Activated CD8-positive, alpha-beta memory T cell treated with anti-CD3 and anti-CD28 coated beads for 4 hours (primary cell): ENCODE data around the gene CCDC141.
"Not testable (repeated sequence)": the region's sequence is repeated elsewhere in the genome, so short reads cannot be mapped to it uniquely, and the experiment has no call there.

ENCODE experiments used
- DNase-seq, 2 donors: peaks; one replicate each; pipeline ENCODE4 v3.0.0-alpha.2; 2020; ENCODE audit warnings: low read depth in 2 of 2

The CCDC141 gene, protein sequence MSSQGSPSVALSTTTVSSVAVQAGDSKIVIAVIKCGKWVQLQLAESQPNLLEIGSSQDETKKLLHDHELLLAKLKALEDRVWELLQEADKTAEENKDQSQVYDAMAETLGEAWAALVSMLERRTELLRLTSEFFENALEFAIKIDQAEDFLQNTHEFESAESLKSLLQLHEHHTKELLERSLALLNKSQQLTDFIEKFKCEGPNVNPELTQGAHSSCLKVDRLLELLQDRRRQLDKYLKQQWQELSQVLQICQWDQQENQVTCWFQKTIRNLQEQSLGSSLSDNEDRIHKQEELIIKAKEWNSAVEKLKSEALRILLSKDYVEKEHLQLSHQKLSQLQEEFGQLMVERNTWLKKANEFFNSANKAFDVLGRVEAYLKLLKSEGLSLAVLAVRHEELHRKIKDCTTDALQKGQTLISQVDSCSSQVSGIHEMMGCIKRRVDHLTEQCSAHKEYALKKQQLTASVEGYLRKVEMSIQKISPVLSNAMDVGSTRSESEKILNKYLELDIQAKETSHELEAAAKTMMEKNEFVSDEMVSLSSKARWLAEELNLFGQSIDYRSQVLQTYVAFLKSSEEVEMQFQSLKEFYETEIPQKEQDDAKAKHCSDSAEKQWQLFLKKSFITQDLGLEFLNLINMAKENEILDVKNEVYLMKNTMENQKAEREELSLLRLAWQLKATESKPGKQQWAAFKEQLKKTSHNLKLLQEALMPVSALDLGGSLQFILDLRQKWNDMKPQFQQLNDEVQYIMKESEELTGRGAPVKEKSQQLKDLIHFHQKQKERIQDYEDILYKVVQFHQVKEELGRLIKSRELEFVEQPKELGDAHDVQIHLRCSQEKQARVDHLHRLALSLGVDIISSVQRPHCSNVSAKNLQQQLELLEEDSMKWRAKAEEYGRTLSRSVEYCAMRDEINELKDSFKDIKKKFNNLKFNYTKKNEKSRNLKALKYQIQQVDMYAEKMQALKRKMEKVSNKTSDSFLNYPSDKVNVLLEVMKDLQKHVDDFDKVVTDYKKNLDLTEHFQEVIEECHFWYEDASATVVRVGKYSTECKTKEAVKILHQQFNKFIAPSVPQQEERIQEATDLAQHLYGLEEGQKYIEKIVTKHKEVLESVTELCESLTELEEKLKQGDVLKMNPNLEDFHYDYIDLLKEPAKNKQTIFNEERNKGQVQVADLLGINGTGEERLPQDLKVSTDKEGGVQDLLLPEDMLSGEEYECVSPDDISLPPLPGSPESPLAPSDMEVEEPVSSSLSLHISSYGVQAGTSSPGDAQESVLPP (N-terminal part only)

DNA sequence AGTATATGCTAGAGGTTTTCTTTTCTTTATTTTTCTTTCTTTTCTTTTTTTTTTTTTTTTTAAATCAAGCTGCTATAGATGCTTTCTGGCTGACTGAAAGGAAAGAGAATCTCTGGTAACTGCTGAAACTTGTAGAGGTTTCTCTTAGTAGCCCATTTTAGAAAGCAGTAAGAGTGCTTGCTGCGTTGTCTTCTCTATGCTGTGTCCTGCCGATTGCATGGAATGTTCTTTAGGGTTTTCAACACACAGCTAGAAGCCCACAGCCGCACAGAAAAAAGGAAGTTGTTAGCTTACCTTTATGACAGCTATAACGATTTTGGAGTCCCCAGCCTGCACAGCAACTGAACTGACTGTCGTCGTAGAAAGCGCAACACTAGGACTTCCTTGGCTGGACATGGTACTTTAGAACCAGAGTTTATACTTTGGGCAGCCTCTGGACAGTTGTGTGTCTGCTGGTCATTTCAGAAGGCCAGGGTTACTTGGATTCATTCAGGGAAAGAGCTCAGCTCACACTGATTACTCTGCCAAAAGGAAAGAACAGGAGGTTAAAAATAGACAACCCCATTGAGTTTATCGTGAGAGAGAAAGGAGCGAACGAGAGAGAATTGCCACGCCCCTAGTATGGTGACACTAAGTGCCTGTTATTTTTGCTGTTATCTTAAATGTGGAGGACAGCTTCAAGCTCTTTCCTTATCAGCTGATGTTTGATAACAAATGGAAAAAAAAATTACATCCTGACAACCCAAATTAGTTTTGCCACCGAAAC, at the start of gene CCDC141:
TSS of gene CCDC141 (minus strand) at position 592 of the 766 bp plus-strand sequence. CDS start at position 396, 196 bp downstream.
- no peak for DNase-seq

DNA sequence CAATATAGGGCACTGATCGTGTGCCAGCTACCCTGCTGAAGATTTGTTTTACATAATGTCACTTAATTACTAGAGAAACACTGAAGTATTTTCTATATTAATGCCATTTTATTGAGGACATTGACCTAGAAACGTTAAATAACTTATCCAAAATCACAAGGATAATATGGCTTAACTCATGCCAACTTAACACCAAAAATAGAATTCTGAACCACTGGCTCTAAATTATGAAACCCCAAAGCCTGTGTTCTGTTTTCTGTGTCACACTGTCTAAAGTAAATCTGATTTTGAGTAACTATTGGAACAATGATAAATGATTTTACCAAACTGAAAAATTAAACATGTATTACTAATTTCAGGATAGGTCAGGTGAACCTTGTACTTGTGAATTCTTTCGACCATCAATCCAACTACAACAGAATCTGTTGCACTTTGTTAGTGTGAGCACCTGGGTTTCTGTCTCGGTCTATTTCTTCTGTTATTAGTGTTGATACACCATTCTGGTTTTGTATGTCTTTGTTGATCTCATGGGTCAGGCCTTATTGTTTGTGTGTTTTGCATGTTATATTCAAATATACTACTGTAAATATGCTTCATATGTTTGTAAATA, 48.2 kb upstream of the CCDC141 start:
- no peak for DNase-seq

DNA sequence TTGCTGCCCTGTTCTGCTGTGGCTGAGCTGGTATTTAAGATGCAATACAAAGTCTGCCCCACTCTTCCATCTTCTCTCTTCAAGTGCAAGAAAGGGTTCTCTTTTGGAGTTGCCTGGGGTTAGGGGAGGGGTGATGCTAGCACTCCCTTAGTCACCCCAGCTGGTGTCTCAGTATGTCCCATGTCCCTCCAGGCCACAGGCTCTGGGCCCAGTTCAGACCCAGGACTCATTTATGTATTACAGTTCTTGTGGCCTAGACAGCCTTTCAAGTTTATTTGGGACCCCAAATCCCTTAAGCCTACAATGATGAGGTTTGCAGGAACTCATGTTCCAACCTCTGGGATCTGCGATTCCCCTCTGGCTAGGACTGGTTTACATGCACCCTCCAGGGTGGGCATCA, 47.2 kb upstream of the CCDC141 start:
- DNase-seq, result no peak

DNA sequence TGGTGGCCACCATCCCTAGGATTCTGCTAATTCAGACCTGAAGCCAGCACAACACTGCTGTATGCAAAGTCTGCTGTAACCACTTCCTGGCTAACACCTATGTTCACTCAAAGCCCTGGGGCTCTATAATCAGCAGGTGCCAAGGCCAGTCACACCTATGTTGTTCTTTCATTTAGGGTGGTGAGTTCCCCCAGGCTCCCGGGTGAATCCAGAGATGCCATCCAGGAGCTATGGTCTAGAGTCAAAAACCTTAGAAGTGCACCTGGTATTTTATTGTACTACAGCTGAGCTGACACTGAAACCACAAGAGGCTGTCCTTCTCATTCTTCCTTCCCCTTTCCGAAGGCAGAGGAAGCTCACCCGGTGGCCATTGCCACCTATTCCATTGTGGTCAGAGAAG, 46.2 kb upstream of the CCDC141 start:
- DNase-seq, result no peak

DNA sequence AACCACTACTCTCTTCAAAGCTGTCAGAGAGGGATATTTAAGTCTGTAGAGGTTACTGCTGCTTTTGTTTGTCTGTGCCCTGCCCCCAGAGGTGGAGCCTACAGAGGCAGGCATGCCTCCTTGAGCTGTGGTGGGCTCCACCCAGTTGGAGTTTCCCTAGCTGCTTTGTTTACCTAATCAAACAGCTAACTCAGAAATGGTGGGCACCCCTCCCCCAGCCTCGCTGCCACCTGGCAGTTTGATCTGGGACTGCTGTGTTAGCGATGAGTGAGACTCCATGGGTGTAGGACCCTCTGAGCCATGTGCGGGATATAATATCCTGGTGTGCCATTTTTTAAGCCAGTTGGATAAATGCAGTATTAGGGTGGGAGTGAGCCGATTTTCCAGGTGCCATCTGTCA, 43.0 kb upstream of the CCDC141 start:
- DNase-seq, result not testable (repeated sequence)

DNA sequence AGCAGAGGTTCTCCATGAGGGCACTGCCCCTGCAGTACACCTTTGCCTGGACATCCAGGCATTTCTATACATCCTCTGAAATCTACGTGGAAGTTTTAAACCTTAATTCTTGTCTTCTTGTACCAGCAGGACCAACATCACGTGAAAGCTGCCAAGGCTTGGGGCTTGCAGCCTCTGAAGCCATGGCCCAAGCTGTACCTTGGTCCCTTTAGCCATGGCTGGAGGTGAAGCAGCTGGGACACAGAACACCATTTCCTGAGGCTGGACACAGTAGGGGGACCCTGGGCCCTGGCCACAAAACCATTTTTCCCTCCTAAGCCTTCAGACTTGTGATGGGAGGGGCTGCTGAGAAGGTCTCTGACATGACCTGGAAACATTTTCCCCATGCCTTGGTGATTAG, 32.8 kb upstream of the CCDC141 start:
- DNase-seq, result no peak

DNA sequence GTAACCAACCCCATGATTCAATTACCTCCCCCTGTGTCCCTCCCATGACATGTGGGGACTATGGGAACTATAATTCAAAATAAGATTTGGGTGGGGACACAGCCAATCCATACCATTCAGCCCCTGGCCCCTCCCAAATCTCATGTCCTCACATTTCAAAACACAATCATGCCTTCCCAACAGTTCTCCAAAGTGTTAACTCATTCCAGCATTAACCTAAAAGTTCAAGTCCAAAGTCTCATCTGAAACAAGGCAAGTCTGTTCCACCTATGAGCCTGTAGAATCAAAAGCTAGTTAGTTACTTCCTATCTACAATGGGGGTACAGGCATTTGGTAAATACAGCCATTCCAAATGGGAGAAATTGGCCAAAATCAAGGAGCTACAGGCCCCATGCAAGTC, 32.0 kb upstream of the CCDC141 start:
- no peak for DNase-seq

DNA sequence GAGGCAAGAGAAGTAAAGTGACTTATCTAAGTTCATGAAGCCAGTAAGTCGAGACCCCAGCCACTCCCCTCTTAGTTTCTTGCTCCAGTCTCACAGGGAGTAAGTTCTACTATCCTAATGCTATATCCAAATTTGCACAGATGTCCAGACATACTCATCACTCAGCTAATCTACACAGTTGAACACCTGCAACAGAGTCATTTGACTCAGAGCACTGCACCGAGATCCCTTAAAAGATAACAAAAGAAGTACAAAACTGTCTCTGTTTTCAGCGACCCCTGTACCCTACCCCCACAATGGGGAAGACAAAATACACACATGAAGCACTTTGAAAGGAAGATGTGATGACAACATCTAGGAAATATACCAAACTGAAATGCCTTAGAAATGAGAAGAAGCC, 22.6 kb upstream of the CCDC141 start:
- DNase-seq, result no peak

DNA sequence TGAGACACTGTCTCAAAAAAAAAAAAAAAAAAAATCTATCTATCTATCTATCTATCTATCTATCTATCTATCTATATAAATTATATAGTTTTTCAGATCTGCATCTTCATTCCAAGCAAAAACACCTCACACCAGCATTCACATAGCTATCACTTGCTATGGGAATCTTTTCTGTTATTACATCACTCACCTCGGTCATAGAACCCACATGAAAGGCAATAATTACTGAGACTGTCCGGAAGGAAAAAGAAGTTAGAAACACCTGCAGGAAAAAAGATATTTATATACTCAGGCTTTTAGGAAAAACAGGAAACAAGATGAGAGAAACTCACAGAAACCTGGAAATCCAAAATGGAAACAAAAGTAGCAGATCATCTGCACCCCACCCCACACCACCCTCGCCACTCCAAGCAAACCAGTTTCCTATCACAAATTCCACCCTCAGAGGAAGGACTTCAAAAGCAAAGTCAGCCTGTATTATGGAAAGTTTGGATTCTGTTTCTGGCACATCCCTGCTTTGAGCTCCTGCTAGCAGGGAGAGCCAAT, 21.9 kb upstream of the CCDC141 start:
- DNase-seq, result no peak

DNA sequence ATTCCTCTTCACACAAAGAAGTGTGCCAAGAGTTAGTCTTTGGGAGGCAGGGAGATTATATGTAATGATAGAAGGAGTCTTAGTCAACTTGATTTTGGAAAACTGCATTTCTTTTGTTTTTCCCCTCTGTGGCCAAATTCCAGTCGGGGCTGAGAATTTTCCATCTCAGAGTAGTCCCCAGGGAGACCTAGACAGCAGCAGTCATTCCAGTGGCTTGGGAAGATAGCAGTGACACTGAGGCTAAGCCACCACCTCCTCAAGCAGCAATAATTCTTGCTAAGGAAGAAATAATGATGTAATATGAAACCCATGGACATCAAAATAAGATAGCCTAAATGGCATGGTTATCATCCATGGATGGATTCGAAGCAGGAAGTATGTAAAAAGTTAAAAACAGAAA, 21.0 kb upstream of the CCDC141 start:
- no peak for DNase-seq

DNA sequence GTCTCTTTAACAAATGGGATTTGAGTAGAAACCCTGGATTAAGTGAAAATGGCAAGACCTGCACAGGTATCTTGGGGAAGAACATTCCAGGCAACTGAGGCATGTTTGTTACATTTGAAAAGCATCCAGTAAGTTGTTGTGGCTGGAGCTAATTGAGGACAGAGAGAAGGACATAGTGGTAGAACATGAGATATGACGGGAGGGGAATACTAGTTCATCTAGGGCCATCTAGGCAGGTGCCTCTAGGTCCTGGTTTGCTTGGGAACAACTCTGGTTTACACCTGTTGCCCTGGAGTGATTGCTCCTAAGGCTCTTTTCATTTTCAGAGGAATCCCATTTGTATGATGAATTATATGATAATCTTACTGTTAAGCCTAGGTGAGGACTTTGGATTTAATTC, 19.7 kb upstream of the CCDC141 start:
- no peak for DNase-seq

DNA sequence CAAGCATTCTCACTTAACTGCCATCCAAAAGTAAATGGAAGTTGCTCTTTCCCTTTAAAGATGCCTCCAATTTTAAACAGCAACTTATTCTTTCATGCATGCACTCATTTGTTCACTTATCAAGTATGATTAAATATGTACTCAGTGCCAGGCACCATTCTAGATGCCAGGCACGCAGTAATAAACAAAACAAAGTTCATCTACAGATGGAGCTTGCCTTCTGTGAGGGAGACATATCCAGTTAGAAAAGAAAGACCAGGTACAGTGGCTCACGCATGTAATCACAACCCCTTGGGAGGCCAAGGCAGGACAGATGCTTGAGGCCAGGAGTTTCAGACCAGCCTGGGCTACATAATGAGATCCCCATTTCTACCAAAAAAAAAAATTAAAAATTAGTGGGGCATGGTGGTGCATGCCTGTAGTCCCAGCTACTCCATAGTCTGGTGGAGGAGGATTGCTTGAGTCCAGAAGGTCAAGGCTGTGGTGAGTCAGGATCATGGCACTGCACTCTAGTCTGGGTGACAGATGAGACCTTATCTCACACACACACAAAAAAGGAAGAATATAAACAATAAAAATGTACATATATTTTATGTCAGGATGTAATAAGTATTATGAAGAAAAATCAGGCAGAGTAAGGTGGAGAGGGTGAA, 19.2 kb upstream of the CCDC141 start:
- no peak for DNase-seq

DNA sequence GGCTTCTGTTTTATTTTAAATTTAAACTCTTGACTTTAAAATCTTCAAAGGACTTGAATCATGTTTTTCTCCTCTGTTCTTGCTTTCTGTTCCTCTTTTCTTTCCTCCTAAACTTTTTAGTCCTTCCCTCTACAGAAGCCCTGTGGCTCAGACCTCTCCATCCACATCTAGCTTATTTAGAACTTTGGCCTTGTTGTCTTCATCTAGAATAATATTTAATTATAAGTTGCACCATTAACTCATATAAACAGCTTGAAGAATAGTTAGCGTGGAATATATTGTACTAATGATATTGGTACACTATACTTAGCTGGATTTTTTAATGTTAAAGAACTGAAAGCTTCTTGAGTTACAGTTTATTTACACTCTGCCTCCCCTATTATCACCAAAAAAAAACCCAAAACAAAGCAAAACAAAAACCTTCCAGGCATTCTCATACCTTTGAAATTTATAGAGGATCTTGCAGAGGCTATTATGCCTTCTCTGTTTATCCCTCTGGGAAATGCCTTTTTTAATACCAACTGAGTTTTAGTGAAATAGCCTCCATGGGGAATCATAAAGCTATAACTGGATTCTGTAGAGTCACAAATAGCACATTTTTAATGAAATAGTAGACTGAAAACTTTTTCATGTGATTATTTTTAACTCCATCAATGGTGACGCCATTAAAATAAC, 9.2 kb upstream of the CCDC141 start:
- DNase-seq, result no peak

DNA sequence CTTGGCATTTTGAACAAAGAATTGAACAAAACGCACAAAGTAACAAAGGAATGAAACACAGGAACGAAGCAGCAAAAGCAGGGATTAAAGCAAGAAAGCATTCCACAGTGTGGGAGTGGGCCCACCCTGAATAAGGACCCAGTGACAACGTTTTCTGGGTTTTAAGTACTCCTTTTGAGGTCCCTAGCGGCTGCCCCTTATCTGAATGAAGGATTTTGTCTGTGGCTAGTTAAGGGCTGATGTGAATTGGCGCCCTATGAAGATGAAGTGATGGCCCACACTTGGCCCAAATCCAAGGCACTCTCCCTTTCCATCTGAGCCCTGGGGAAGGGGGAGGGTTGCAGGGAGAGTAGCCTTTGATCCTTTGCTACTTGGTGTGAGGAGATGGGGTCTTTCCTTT, 7.8 kb upstream of the CCDC141 start:
- no peak for DNase-seq

DNA sequence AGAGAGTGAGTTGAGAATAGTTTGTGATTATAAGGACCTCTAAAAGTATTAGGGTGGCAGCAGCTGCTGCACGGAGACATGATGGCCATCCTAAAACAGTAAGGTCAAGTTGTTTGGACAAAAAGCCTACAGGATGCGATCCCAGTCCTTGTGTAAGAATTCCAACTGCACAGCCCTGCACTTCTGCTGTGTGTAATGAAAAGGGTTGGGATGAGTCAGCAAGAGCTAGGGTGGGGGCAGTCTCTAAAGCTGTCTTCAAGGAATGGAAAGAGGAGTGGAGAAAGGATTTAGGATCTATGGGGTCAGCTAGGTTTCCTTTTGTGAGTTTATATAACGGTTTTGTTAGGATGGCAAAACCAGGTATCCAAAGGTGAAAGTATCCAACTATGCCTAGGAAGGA, 3.6 kb upstream of the CCDC141 start:
- DNase-seq, result not testable (repeated sequence)

DNA sequence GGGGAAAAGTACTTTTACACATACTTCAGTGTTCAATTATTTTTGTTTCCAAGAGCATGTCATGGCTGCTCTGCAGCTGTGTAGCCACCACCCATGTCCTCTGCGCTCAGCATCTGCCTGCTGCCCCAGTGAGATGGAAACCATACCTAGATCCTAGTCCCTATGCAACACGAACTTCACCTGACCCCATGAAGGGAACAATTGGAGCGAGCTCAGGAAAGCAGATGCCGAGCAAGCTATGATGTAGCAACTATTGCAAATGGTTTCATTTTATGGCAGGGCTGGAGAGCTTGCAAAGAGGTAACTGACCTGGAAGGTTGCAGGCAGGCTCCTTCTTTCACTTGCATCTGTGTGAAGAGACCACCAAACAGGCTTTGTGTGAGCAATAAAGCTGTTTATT, 1.3 kb upstream of the CCDC141 start:
- no peak for DNase-seq

DNA sequence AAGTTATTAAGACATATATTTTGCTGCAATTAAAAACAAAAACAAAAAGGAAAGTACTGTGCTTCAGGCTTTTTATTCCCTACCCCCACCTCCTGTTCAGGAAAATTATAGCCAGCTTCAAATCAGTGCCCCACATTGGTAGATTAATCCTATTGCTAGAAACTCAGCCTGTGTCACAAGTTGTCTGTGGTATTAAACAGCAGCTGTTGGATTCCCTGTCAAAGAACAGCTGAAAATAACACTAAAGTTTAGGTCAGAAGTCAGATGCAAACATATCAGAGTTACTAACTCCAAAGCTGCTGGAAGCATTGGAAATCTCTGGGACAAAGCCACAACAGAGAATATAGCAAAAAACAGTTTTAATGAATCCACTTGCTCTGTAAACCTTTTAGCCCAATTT, 818 bp upstream of the CCDC141 start:
- no peak for DNase-seq

DNA sequence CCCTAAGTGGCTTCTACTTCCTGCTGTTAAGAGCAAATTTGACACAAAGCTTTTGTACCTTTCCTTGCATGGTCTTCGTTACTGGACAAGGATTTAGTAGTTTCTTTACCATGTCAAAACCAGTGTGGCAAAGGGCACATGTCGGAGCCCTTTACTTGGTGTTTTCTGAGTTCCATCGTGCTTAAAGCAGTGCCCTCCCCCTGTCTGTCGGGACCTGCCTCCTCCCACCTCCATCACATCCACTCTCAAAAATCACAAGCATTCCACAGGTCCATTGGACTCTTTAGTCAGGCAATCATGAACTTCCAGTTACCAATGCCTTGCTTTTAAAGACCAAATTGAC, 763 bp downstream of the CCDC141 start:
- DNase-seq, result no peak

DNA sequence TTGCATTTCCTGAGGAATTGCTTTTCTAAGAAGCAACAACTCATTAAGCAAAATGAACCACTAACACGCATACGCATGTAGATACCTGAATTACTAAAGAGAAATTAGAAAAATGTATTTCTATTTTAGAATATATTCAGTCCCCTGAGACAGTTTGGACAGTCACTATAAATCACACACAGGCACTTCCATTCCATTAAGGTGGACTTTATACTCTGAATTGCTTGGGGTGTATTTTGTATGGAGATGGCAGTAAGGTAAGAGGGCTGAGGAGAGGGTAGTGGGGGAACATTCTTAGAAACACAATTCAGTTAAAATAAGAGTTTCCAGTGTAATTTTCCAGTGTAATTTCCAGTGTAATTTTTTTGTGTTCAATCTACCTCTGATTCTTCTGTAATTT, 1.8 kb downstream of the CCDC141 start:
- DNase-seq, result no peak

DNA sequence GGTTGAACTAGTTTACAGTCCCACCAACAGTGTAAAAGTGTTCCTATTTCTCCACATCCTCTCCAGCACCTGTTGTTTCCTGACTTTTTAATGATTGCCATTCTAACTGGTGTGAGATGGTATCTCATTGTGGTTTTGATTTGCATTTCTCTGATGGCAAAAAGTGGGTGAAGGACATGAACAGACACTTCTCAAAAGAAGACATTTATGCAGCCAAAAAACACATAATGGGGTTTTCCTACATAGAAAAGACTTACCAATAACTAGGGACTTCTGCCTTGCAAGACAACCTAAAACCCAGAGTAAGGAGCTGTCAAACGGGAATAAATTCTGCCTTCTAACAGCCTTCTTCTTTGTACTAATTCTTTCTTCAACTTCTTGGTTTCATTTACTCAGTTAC, 4.3 kb downstream of the CCDC141 start:
- not testable (repeated sequence) for DNase-seq
